OCI-M2 (cell line): Measurements from ENCODE around the gene ADGRL2.

Experiments used
- DNase-seq: peaks from one replicate; lab custom pipeline; 2025; ENCODE audit not compliant: unreplicated experiment; lab: John Stamatoyannopoulos, UW

ADGRL2 gene

DNA sequence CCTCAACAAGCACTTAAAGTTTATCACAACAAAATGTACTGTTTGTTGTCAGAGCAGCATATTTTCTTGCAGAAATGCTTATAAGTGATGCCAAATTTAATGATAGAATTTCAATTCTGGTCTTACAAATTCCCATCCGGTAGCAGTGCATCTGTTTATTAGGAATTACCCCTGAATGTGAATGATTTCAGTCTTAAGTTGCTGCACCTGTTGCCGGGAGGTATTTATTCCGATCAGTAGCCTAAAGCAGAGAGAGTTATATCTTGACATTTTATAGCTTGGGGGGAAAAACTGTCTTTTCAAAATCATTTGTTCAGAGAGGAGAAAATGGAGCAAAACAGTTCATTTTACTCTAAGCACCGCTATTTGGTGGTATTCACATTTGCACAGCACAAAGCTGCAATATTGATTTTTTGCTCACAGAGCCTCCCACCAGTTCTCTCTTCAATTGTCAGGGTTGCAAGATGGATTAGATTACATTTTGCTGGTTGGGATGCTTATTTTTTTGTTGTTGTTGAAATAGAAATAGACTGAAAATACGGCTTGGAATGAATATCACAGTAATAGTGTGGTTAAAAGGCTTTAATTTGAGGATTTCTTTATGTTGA, 98.6 kb downstream of the ADGRL2 start:
- DNase-seq, result no peak

DNA sequence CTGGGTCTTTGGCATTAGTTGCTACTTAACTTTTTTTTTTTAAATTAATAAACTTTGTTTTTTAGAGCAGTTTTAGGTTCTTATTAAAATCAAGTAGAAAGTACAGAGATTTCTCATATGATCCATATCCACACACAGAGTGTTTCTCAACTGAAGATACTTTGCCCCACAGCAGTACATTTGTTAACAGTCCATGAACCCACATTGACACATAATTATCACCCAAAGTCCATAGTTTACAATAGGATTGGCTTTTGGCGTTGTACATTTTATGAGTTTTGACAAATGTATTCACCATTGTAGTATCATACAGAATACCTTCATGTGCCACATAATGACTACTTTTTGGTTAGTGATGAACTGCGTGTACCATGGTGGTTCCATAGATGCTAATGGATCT, 106.8 kb downstream of the ADGRL2 start:
- DNase-seq, result no peak

DNA sequence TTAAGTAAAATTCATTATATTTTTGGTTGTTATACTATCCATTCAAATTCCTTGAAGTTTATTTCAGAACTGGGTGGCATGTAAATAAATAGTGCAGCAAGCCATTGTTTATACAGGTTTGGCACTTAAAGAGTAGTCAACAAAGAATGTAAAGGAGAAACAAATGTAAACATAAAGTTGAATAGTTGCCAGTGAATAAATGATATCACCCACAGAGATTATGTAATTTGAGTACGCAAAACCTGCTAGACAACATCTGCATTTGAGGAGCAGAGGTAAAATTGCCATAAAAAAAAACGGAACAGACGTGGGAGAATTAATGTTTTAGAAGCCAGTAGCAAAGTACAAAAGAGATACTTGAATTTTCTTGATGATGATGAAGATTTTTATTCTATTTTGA, 111.6 kb downstream of the ADGRL2 start:
- no peak for DNase-seq

DNA sequence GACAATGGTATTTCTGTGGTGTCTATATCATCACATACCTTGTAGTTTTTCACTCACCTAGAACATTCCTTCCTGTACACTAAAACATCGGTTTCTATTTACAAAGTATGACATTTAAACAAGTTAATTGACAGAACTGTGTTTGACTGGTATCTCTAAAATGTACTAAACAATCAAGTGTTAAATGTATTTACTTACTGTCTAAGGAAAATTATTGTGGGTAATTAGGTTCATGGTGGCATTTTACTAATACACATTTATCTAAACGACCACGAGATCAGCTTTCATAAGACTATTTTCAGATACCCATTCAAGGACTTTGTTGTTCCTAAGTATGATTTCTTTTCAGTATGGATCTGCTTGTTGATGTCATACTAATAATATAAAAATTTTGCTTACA, 115.2 kb downstream of the ADGRL2 start:
- DNase-seq, result no peak

DNA sequence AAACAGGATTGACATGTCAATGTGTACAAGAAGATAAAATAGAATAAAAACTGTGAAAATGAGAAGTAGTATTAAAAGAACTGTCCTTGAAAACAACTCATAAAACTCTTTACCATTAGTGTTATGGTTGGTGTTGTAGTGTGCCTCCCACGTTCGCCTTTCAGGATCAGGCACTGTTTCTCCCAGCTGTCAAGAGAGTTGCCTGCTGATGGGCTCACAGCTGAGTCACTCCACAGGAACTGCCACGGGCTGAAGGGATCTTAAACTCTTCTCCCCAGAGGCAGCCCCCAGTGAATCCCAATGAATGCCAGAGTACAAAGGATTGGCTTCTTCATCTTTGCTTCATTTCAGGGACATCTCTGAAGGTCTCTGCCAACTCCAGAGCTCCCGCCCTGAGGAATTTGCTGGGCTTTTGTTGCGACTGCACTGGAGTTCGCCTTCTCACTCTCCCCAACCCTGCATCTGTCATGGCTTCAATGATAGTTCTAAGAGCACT, 119.6 kb downstream of the ADGRL2 start:
- DNase-seq, result no peak

DNA sequence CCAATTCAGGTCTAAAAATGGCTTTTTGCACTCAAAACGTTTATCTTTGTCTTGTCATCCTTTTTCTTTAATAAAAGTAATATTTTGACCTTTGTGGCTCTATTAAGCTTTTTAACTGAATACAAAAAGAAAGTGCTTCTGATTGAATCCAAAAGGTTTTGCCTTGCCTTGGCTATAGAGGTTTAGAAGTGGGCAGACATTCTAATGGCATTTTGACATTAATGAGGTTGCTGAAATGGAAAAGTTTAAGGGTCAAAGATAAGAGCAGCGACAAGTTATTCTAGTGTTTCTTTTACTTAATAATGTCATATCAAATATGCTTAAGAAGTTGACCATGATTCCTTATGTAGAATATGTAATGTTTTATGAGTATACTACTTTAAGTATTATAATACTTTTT, 120.2 kb downstream of the ADGRL2 start:
- DNase-seq, result no peak

DNA sequence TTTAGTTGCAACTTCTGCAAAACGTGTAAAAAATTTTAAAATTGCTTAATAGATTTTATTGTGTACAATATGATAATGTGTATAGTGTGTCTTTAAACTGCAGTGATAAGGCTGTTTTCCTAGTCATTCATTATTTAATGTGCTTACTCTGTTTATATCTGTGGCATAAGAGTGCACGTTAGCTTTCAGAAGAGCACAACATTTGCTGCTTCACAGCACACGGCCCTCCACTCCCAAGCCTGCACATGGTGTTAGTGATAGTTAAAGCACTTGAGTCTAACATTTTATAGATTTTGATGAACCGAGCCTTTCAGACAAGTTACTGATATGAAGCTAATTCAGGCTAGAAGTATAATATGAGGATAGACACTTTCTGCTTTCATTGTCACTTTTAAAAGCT, 120.6 kb downstream of the ADGRL2 start:
- DNase-seq, result no peak

DNA sequence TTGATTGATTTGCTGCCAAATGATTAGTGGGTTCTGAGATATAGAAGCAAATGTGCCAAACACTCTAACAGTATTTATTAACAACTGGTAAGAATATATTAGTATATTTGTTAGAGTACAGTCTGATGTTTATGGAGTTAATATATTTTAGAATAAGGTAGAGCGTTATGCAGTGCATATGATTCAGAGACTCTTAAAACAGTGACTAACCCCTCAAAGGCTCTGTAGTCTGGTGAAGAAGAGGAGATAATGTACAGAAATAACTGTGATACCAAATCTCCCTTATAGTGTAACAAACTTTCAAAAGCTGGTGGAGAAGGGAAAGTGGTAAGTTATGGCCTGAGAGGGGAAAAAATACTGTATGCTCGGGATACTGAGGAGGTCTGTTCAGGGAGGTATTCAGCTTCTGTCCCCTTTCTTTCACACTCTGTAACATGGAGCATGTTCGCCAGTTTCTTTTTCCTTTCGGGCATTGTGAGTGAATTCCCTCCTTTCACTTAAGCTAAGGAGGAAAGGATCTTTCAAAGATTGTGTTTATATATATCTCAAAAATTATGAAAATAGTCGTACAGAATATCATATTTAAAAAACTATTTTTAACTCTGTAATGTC, 121.2 kb downstream of the ADGRL2 start:
- DNase-seq, result no peak

DNA sequence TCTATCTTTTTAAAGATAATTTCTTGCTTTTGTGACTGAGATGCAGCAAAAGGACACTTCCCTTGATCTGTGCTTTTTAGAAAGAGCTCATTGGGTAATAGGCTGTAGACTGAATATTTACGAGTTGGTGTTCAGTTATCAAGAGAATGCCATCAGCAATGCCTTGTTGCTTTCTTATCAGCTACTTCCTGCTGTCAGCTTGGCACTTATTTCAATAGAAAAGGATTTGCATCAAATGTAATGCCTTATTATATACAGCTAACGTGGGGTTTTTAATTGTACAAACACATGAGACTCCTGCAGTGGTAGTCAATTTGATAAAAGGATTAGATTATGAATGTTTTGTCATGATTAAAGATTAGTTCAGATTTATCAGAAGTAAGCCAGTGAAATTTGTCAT, 122.2 kb downstream of the ADGRL2 start:
- DNase-seq, result no peak

DNA sequence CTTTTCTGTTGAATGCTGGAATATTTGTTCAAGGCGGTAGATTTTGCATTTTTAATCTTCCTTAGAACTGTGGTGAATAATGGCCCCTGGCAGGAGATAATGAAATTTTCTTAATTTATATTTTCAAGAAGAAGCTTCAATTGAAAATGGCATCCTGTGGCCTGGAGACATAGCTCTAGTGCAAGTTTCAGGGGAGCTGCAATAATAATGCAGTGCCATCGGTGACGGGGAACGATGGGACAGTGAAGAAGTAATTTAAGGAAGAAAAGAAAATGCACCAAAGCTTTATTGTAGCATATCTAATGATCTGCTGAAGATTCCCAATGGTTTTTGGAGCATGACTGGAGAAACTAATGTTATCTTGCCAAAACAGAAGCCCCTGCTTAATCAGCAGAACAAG, 128.4 kb downstream of the ADGRL2 start:
- no peak for DNase-seq

DNA sequence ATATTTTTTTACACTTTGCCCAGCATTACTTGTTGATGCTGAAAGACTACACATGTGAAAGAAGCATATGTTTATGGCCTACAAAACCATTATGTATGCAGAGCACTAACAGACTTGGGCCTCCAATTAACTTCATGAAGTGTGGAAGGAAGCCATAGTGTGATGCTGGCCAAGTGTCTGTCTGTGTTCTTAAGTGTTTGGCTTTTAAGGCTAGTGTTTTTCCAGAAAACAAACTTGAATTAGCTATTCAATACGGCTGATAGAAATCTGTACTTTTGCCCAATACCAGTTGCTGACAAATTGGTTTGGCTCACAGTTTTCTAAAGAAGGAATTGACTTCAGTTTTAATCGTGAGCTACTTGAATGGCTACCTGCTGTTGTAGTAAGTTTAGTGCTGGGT, 136.1 kb downstream of the ADGRL2 start:
- no peak for DNase-seq

DNA sequence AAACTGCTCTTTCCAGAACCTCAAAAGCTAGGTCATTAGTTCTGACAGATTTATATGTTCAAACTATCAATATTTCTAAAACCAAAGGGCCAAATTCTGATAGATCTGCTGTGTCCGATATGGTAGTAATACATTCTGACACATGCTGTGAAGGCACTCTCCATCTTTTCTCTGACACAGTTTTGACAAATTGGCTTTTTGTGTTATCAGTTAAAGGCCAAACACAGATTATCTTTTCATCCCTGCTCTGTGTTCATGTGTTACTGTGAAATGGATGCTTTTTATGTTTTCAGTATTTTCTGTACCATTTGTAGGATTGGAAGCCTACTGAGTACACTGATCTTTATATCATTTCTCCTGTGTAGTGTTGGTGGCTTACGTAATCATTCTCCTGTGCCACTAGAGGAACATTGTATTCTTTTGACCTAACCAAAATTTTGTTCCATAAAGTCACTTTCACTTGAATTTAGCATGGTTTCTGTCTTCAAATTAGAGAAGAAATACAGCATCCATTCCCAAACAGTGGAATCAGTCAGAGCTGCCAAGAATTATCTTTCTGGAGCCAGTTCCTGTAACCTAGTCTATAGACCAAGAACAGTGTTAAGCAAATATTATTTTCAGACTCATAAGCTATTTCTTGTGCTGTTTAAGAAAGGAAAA, 137.2 kb downstream of the ADGRL2 start:
- DNase-seq, result no peak

DNA sequence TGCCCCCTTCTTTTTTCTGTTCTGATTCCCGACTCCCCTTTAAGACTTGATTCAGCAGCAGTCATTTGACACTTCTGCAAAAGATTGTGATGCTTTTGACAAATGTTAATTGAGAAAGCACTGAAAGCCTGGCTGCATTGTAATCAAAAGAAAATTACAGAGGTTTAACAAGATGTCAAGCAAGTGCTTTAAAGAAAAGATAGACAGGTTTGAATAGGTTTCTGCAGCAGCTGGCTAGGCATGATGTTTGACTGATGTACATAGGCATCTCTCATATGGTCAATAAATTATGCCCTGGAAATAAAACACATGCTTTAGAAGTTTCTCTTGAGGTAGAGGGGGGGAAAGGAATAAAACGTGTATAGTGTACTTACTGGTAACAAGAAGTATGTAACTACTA, 147.8 kb downstream of the ADGRL2 start:
- DNase-seq, result no peak

DNA sequence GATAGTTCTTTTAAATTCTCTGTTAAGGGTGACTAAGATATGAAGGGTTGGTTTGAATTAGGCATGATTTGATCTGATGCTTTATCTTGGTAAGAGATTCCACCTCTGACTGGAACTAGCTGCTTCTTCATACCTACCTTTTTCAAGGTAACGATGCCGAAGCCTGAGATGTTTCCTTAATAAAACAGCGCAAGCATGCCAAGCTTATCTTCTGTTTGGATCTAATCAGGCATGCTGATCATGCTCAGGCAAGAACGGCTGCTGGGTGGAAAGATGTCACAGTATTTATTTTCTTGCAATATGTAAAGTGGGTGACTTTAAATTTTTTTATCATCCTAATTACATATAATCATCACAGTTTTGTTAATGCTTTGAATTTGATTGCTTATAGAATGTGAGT, 148.7 kb downstream of the ADGRL2 start:
- DNase-seq, result no peak

DNA sequence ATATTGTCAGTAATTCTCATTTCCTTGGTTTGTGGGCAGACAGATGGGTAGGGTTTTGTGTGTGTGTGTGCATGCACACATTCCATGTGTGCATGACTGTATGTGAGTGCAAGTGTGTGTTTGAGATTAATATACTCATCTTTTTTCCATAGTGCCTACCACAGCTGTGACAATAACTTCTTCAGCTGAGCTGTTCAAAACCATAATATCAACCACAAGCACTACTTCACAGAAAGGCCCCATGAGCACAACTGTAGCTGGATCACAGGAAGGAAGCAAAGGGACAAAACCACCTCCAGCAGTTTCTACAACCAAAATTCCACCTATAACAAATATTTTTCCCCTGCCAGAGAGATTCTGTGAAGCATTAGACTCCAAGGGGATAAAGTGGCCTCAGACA, 149.3 kb downstream of the ADGRL2 start:
- DNase-seq, result no peak

DNA sequence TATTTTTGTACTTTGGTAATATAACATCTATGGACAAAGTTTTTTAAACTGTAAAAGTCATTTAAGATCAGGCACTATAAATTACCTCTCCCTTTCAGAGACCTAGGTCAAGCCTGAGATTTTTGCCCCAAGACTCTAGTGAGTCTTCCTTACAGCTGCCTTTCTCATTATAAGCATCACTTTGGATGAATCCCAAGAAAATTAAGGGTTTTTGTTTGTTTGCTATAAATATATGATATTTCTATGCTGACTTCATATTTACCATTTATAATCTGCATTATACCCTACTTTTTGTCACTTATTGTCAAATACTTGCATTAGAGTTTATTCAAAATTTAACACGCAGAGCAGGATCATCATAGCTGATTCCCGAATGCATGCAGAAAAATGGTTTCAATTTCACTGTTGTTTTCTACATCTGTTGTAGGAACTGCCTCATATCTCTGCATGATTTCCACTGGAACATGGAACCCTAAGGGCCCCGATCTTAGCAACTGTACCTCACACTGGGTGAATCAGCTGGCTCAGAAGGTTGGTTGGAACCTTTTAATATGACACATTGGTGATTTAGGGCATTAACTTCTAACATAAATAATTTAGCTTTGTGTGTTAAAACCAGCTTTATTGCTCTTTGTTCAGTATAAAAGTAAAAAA, 150.0 kb downstream of the ADGRL2 start:
- DNase-seq, result no peak

DNA sequence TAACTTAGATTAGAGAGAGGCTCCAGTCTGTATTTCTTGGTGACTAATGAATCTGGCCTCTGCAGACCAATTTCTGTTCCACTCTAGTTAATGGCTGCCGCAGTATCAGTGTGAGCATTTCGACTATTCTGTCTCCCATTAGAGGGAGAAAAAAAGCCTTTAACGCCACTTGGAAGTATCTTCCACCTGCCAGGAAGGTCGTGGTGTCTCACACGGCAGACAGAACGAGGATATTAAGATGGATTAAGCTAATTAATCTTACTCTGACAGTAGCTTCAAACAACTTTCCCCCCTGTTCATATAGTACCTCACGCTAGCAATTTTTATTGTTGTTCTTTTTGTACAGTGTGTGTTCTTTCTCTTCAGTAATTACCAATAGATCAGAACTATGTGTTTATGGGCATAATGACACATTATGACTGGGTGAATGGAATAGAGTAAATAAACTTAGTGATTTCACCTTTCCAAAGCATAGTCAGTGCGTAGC, 153.8 kb downstream of the ADGRL2 start:
- DNase-seq, result no peak

DNA sequence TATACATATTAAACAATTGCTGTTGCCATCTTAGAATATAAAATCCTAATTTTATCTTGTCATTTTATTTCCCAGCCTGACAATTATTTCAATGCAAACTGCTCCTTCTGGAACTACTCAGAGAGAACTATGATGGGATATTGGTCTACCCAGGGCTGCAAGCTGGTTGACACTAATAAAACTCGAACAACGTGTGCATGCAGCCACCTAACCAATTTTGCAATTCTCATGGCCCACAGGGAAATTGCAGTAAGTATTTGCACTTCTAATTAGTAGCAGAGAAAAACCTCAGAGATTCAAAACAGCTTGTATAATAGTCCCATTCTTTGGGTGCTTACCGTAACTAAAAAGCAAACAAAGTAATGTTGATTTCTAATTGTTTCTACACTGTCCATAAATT, 167.2 kb downstream of the ADGRL2 start:
- no peak for DNase-seq

DNA sequence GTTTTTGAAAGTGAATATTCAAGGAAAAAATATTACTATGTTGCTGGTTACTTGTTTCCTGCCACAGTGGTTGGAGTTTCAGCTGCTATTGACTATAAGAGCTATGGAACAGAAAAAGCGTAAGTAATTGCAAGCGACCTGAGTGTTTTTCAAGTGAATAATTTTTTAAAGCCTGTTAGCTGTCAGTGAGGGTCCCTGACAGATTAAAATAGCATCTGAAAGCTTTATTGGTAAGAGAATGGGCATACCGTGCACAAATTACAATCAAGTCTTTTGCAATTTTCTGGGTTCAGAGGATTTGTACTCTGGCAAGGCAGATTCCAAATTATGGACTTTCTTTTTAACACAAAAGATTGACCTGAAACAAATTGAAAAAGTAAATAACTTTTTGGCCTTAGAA, 169.7 kb downstream of the ADGRL2 start:
- DNase-seq, result no peak

DNA sequence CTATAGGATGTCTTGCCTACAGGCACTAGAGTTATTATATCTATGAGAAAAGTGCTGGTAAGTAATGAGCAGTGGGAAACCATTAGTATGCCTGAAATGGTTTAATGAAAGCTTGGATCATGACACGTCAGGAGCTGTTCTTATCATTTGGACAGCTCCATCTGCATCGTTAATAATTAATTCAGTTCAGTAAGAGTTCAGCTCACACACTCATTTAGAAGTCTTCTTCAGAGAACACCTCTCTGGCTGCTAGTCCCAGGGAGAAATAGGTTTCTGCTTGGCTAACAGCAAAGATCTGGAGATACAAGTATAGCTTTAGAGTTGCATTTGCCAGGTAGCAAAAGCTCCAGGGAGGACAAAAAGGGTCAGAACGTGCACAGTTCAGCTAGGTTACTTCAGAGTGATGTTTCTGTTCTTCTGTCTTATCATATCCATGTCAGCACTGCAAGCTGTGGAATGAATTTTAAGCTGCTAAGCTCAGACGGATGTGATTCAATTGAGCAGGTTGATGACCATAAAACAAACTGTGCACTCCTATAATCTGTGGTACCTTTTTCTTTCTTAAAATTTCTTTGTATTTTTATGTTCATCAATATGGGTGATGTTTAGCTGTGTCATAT, 173.6 kb downstream of the ADGRL2 start:
- no peak for DNase-seq

DNA sequence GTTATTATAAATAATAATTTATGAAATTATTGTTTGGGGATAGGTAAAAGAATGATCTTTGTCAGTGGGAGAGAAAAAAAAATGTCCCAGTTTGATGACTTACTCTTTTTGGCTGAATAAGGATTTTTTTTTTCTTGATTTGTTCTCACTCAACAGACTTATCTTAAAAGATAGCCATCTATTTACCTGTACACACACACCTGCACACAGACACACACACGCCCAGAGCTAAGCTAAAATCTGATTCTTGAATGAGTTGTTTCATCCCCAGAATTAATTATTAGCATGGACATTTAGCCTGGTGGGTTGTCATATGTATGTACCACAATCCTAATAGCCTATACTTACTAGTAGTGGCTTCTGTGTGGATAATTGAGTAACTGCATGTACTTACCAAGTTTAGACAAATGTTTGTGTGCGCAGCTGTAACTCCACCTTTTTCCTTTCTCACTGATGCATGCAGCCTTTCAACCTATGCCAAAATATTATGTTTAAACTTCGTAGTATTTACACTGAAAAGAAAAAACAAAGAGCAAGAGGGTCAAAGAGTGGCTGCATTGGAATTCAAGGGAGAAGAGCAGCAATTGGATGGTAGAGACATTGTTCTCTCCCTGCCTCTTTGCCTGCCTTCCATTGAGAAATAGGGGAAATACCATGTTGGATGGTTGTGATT, 174.3 kb downstream of the ADGRL2 start:
- DNase-seq, result no peak
